Activated CD8-positive, alpha-beta T cell treated with anti-CD3 and anti-CD28 coated beads for 36 hours (primary cell): ENCODE results near the gene TUT1. TPM values are rescaled to one million over a fixed set of nuclear protein-coding genes. Genes with fewer than 3 reads are reported as not detected.
A peak's percentile ranks its signal among the peaks of the same experiment; 100 is the strongest.

ENCODE experiments used
- ATAC-seq: fragments of 200-7000 bp; cut with Tn5 transposase; one replicate; pipeline ENCODE4 v1.10.0; 2021; ENCODE audit warnings: mild to moderate bottlenecking, moderate library complexity
- CTCF ChIA-PET: fragments of 350-600 bp; sonication (Branson Sonifier 250); formaldehyde crosslinking; loops from one replicate; lab custom pipeline; 2021; ENCODE audit warnings: antibody characterized with exemption; lab: Charles Lee
- POLR2A ChIA-PET: fragments of 350-600 bp; sonication (Branson Sonifier 250); formaldehyde crosslinking; loops from one replicate; lab custom pipeline; 2021; ENCODE audit warnings: antibody characterized with exemption; lab: Charles Lee
- DNase-seq: peaks from one replicate; pipeline ENCODE4 v3.0.0-alpha.2; 2020
- H3K27ac Mint-ChIP-seq: one replicate; pipeline ENCODE4 v1.8.0; 2021; ENCODE audit warnings: mild to moderate bottlenecking, mixed read lengths
- H3K27me3 Mint-ChIP-seq: one replicate; pipeline ENCODE4 v1.8.0; 2021; ENCODE audit warnings: mixed read lengths
- H3K36me3 Mint-ChIP-seq: one replicate; pipeline ENCODE4 v1.8.0; 2021; ENCODE audit warnings: low read depth, mixed read lengths
- H3K4me1 Mint-ChIP-seq: one replicate; pipeline ENCODE4 v1.8.0; 2021; ENCODE audit warnings: low read depth, mixed read lengths
- H3K4me3 Mint-ChIP-seq: one replicate; pipeline ENCODE4 v1.8.0; 2021; ENCODE audit warnings: mild to moderate bottlenecking, moderate library complexity, mixed read lengths
- H3K9me3 Mint-ChIP-seq: one replicate; pipeline ENCODE4 v1.8.0; 2021; ENCODE audit warnings: mixed read lengths
- CTCF ChIP-seq: fragments of 200-600 bp; IDR thresholded peaks from one replicate; pipeline ENCODE4 v1.8.0; 2022; ENCODE audit warnings: antibody characterized with exemption, mild to moderate bottlenecking
- intact Hi-C: fragments of 100-400 bp; cut with micrococcal nuclease; formaldehyde crosslinking; loops from one replicate; pipeline ENCODE4 v1.10.0; 2022
- total RNA-seq, 2 experiments: library from RNA; stranded (reverse); gene quantifications; one replicate each; pipeline ENCODE4 v1.2.3, GENCODE V29; 2021

Gene TUT1
- total RNA-seq, 2 experiments from 2014 or later: 34.4 to 38.0 TPM

- DNase-seq: no peak
- POLR2A ChIA-PET: interaction anchor here (0.8 to 2.4 kb wide), 8 partner anchors 9 to 75 kb away, joined by 3 to 24 read pairs (median 5); partner anchors contain the start of genes C11orf98, CSKMT, LBHD1 and TUT1
- TF ChIP-seq CTCF: no peak
- H3K36me3 Mint-ChIP-seq: peaks cover 66% of the 10 kb centered on the region
- no peaks in the 10 kb centered on the region for H3K9me3 Mint-ChIP-seq
- CTCF ChIA-PET: interaction anchor here (1.1 kb wide), 1 partner anchor 180 kb away, joined by 3 read pairs; no protein-coding TSS in a partner anchor
- H3K4me3 Mint-ChIP-seq: no peak overlapping the region
- peaks cover 43% of the 10 kb centered on the region for H3K4me1 Mint-ChIP-seq
- no peak overlapping the region for H3K27ac Mint-ChIP-seq
- H3K27me3 Mint-ChIP-seq: no peaks in the 10 kb centered on the region
- intact Hi-C loops: no loop called here
- ATAC-seq: no peak
These were observed 13.3 kb upstream of the TUT1 start for GRCh38 chr11:62604460-62605120.

GRCh38 chr11:62603776-62604299 is 12.5 kb upstream of the TUT1 start:
- CTCF ChIA-PET: interaction anchor here (1.1 to 1.4 kb wide), 4 partner anchors 8 to 179 kb away, joined by 3 to 4 read pairs (median 3); no protein-coding TSS in a partner anchor
- POLR2A ChIA-PET: interaction anchor here (0.8 to 2.4 kb wide), 9 partner anchors 8 to 120 kb away, joined by 3 to 24 read pairs (median 5); partner anchors contain the start of genes C11orf98, CSKMT, LBHD1 and TUT1
- Mint-ChIP-seq H3K4me1 (peaks cover 42% of the 10 kb centered on the region), H3K36me3 (peaks cover 65% of the 10 kb centered on the region), H3K4me3 (no peak overlapping the region), H3K9me3 (no peaks in the 10 kb centered on the region), H3K27me3 (no peaks in the 10 kb centered on the region), H3K27ac (no peak overlapping the region)
- intact Hi-C loops: no loop called here
- DNase-seq (no peak), ATAC-seq (no peak)
- TF ChIP-seq CTCF: no peak

GRCh38 chr11:62603072-62603408 is 11.7 kb upstream of the TUT1 start:
- Mint-ChIP-seq H3K27ac (no peak overlapping the region), H3K4me3 (peak overlapping the region; percentile 0), H3K27me3 (no peaks in the 10 kb centered on the region), H3K4me1 (peaks cover 42% of the 10 kb centered on the region), H3K9me3 (no peaks in the 10 kb centered on the region), H3K36me3 (peaks cover 66% of the 10 kb centered on the region)
- ChIA-PET CTCF (interaction anchor here (0.8 to 1.4 kb wide), 5 partner anchors 8 to 60 kb away, joined by 3 to 5 read pairs (median 3); partner anchors contain the start of gene TUT1), POLR2A (interaction anchor here (0.6 to 2.4 kb wide), 8 partner anchors 8 to 121 kb away, joined by 3 to 24 read pairs (median 5); partner anchors contain the start of genes B3GAT3, C11orf98, CSKMT and TUT1)
- TF ChIP-seq CTCF: no peak
- intact Hi-C loops: no loop called here
- no peak for DNase-seq
- no peak for ATAC-seq

GRCh38 chr11:62602141-62603071 is 11.1 kb upstream of the TUT1 start:
- no peak for TF ChIP-seq CTCF
- H3K4me1 Mint-ChIP-seq: peaks cover 41% of the 10 kb centered on the region
- H3K4me3 Mint-ChIP-seq: peak overlapping the region; percentile 86
- H3K27me3 Mint-ChIP-seq: no peaks in the 10 kb centered on the region
- H3K9me3 Mint-ChIP-seq: no peaks in the 10 kb centered on the region
- peak overlapping the region; percentile 91 for H3K27ac Mint-ChIP-seq
- DNase-seq: peak; percentile 19
- no peak for ATAC-seq
- intact Hi-C loops: no loop called here
- ChIA-PET POLR2A (interaction anchor here (0.6 to 3.9 kb wide), 14 partner anchors 9 to 253 kb away, joined by 3 to 59 read pairs (median 8); partner anchors contain the start of genes B3GAT3, C11orf98, CSKMT and EML3), CTCF (interaction anchor here (0.6 to 2.7 kb wide), 11 partner anchors 8 to 78 kb away, joined by 3 to 24 read pairs (median 4); partner anchors contain the start of genes C11orf98, CSKMT, EML3 and INTS5)
- H3K36me3 Mint-ChIP-seq: peaks cover 66% of the 10 kb centered on the region
